UCSD-AML1 (cell line): Measurements from ENCODE around the gene LPP.

ENCODE experiments used
- DNase-seq: peaks from one replicate; lab custom pipeline; 2025; ENCODE audit not compliant: unreplicated experiment; lab: John Stamatoyannopoulos, UW

The LPP gene

DNA sequence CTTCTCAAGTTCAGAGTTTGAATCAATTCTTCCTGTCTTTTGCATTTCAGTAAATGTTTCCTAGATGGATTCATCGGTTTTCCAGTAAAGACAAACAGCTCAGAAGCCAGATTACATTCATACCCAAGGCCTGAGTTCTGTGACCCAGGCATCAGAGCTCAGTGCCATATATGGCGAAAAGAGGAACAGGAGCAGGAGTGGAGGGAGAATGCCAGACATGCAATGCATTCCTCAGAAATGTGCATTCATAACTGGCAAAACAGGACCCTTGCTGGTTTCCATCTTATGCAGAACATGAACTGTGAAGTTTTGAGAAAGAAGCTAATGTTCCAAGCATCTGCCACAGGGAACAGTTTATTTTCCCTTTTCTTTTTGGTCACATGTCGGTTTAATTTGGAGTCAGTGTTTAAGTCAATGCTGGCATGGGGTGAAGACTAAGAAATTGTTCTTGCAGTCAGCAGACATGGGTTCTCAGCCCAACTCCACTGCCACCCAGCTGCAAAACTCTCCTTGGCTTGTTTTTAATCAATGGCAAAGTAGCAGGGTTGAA, 116.5 kb downstream of the LPP start:
- DNase-seq = no peak

DNA sequence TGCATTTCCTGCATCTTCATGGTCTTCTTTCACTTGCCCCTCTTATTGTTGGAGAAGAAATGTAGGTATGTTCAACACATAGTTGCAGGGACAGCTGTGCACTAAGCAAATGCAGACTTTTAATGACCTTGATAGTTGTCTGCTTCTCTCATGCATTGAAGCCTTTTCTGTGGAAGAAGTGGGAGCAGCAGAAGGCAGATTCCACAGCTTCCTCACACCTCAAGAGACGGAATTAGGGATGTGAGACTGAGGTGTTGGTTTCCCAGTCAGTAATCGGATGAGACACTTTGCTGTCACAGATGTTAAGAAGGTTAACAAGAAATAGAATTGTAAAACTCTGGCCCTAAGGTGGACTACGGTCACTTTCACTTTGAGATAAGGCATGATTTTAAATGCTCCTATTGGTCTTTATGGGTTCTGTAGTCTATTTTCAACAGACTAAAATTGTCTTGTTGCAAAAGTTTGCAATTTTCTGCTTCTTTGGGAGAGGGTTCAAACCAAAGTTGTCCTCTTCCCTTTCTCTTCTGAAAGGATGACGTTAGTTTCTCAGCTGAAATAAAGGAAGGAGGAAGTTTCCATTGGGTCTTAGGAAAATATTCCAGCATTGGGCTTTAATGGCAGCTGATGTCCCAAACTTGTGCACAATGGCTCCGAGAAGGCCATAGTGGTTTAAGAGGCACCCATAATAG, 117.4 kb downstream of the LPP start:
- DNase-seq = no peak

GRCh38 chr3:188272481-188273372, 118.8 kb downstream of the LPP start:
- no peak for DNase-seq

- no peak for DNase-seq
Measured at GRCh38 chr3:188274249-188274915, 120.4 kb downstream of the LPP start.

- DNase-seq = no peak
Measured at GRCh38 chr3:188276375-188276774, 122.4 kb downstream of the LPP start.

- no peak for DNase-seq
Measured at GRCh38 chr3:188278717-188279324, 124.9 kb downstream of the LPP start.

GRCh38 chr3:188279502-188280335, 125.8 kb downstream of the LPP start:
- no peak for DNase-seq

DNA sequence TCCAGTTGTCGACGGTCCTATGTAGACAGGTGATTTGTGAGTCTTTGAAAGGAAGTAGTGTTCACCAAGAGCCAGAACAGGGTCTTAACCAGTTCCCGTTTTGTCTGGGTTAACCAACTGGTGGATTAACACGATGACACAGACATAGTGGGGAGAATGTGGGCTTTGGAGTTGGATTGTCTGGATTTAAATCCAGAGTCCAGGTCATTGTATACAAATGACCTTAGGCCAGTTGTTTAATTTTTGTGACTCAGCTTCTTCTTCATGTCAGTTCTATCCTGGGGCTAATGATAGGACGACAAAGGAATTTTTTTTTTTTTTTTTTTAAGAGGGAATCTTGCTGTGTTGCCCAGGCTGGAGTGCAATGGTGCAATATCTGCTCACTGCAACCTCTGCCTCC, 126.7 kb downstream of the LPP start:
- DNase-seq = no peak

DNA sequence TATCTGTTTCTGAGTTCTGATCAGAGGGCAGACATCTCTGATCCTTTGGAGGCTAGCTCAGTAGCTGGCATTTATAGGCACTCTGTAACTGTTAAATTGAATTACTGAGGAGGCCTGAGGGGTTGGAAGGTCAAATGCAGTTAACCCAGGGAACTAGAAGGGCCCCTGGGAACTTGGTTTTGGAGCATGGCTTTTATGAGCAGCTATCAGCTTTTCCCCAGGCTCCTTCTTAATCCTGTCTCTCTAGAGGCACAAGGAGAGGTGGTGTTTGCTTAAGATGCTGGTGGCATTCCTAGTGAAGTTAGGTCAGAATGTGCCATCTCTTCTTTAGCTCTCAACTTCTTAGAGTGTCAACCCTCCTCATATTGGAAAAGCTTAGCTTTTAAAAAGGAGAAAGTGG, 128.9 kb downstream of the LPP start:
- no peak for DNase-seq

DNA sequence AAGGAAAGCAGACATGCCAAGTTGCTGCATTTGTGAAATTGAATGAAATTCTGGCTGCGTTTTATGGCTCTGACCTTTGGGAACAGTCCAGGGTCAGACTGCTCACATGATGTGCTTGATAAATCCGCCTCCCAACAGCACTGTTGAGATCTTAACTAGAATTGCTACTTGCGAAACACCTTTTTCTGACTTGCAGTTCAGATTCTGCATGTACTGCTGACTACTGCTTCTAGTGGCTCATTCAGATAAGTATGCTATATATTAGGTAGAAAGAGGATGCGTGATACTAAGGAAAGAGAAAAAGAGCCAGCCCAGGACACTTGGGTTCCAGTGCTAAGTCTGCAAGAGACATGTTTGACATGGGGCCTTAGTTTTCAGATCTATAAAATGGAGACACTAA, 129.4 kb downstream of the LPP start:
- DNase-seq = no peak

GRCh38 chr3:188284455-188285212, 130.7 kb downstream of the LPP start:
- DNase-seq = no peak

GRCh38 chr3:188286087-188286513, 132.1 kb downstream of the LPP start:
- no peak for DNase-seq

GRCh38 chr3:188287339-188287738, 133.4 kb downstream of the LPP start:
- no peak for DNase-seq

- DNase-seq = no peak
Measured at GRCh38 chr3:188287762-188288505, 134.0 kb downstream of the LPP start.

DNA sequence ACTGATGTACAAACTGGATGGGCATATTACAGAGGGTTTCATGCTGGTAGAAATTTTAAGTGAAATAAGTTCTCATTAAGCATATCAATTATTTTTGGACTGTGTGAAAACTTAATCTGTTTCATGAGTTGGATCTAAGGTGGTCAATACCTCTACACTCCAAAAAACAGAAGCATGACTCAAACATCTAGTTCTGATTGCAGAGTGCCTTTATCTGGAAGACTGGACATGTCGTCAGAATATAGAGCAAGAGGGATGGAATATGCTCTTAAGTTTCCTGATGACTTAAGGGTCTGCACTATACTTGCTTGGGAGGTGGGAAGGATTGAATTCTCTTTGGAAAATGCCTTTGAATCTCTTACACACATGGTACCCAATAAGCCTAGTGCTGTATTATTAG, 138.3 kb downstream of the LPP start:
- no peak for DNase-seq

DNA sequence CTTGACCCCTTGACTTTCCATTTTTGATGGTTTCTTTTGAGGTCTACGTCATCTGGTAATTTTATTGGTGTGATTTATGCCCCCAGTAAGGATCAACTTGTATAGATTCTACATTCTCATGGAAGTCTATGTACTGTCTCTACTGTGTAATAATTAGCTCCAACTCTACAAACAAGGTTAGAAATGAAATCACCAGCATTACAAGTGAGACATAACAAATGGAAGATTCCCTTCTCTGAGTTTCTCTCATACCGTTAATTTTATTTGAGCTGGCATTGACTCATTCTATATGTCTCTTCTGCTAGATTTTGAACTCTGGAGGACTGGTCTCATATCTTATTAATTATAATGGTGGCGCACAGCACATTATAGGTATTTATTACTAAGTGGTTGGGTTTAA, 138.9 kb downstream of the LPP start:
- DNase-seq = no peak

DNA sequence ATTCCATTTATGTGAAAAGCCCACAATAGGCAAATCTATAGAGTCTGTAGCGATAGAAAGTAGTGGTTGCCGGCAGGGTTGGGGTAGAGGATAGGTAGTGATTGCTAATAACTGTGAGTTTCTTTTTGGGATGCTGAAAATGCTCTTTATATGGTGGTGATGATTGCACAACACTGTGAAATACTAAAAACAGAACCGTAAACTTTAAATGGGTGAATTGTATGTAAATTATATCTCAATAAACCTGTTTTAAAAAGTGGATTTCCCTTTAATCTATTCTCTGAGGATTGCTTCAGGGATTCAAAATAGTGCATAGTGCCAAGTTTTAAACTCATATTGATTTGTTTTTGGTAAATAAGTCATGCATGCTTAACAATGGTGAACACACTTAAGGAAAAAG, 140.2 kb downstream of the LPP start:
- no peak for DNase-seq

- DNase-seq = no peak
Measured at GRCh38 chr3:188294823-188295487, 141.0 kb downstream of the LPP start.
